HG03103 (cell line): ENCODE results near the gene PPM1M.

Experiments
- ATAC-seq: cut with Tn5 transposase; IDR thresholded peaks from one replicate; pipeline ENCODE4 v1.9.1; 2021; ENCODE audit warnings: low read depth; ENCODE audit not compliant: unreplicated experiment

The PPM1M gene

GRCh38 chr3:52228751-52229291 lies 16.7 kb upstream of the PPM1M start:
- no peak for ATAC-seq

GRCh38 chr3:52229656-52230055 lies 15.9 kb upstream of the PPM1M start:
- no peak for ATAC-seq

- ATAC-seq = no peak
Measured at GRCh38 chr3:52230461-52230860, 15.1 kb upstream of the PPM1M start.

GRCh38 chr3:52230889-52231499 lies 14.6 kb upstream of the PPM1M start:
- ATAC-seq = no peak

- no peak for ATAC-seq
Measured at GRCh38 chr3:52231502-52232278, 13.9 kb upstream of the PPM1M start.

GRCh38 chr3:52232279-52233107 lies 13.1 kb upstream of the PPM1M start:
- ATAC-seq = no peak

- ATAC-seq = no peak
Measured at GRCh38 chr3:52233108-52233591, 12.4 kb upstream of the PPM1M start.

GRCh38 chr3:52233968-52234367 lies 11.6 kb upstream of the PPM1M start:
- no peak for ATAC-seq

GRCh38 chr3:52234516-52235447 lies 10.8 kb upstream of the PPM1M start:
- no peak for ATAC-seq

GRCh38 chr3:52236424-52236886 lies 9.1 kb upstream of the PPM1M start:
- no peak for ATAC-seq

GRCh38 chr3:52237006-52237656 lies 8.4 kb upstream of the PPM1M start:
- no peak for ATAC-seq

GRCh38 chr3:52237657-52238172 lies 7.8 kb upstream of the PPM1M start:
- no peak for ATAC-seq

GRCh38 chr3:52238193-52238760 lies 7.3 kb upstream of the PPM1M start:
- ATAC-seq = no peak

- peak; percentile 50 for ATAC-seq
Measured at GRCh38 chr3:52238761-52239701, 6.5 kb upstream of the PPM1M start, which contains the start of gene TWF2. TWF2 (minus strand) TSS chr3:52239158; CDS start chr3:52239016, 142 bp downstream.

- ATAC-seq = no peak
Measured at GRCh38 chr3:52240059-52240885, 5.3 kb upstream of the PPM1M start.

- no peak for ATAC-seq
Measured at GRCh38 chr3:52240886-52241370, 4.6 kb upstream of the PPM1M start.
